ENCODE measurements around the gene CSNK1E. TPM values are rescaled to one million over a fixed set of nuclear protein-coding genes. Genes with fewer than 3 reads are reported as not detected.

The CSNK1E gene
- total and polyA plus RNA-seq, 2 of the 4 experiments (the other 2 are of a cell fraction) = 116 to 276 TPM

- peak overlapping the region; percentile 0 for H2BK5ac ChIP-seq (ENCODE audit: low read depth, low read length, poor library complexity, severe bottlenecking)
- no peak for ATAC-seq (ENCODE audit: low read depth)
- peaks cover 37% of the 10 kb centered on the region for H3K9me1 ChIP-seq (ENCODE audit: insufficient read depth, low read length)
- H3K79me1 ChIP-seq (ENCODE audit: low read depth in 1 of 2, low read length in 2 of 2) = peaks cover 15 to 87% of the 10 kb centered on the region in 2 experiments
- BruUV-seq (replicated peaks) = no TSS peak
- H3K4ac ChIP-seq (ENCODE audit: low read depth, low read length) = no peak overlapping the region
- 0 out of 2 replicates have a peak overlapping the region, but pooled peaks have one; percentile 3 for H2AK5ac ChIP-seq (ENCODE audit: low read depth, low read length)
- no peak overlapping the region for H3K4me2 ChIP-seq (ENCODE audit: low read depth, low read length)
- H4K8ac ChIP-seq (ENCODE audit: low read depth in 2 of 2, low read length in 2 of 2) = peak overlapping the region in 1 of 2 experiments; percentile 27; a peak in 2 of 4 replicates
- intact Hi-C loops (cut with micrococcal nuclease) = no loop called here
- ChIA-PET POLR2A (ENCODE audit: unreplicated experiment) (no interaction called here), CTCF (no interaction called here)
- H2BK120ac ChIP-seq (ENCODE audit: low read depth, low read length) = peak overlapping the region; percentile 10; the same call in 1 of the 2 replicates
- dilution Hi-C loops (cut with HindIII; ENCODE audit: low sequenced_read_pairs, unreplicated experiment) = no loop called here
- 0 out of 2 replicates have a peak, but pooled peaks have one; percentile 16 for TF ChIP-seq MAZ (IDR thresholded peaks at IDR 0.05; ENCODE audit: borderline replicate concordance, low read depth, low read length)
- no peak for TF ChIP-seq CTCF (conservative IDR thresholded peaks at IDR 0.05; ENCODE audit: low read depth, low read length)
- no peak for TF ChIP-seq ELK1 (IDR thresholded peaks at IDR 0.05; ENCODE audit: borderline replicate concordance, low read depth, low read length)
- no peak for TF ChIP-seq FOS (IDR thresholded peaks at IDR 0.05; ENCODE audit: low read depth, low read length)
- TF ChIP-seq MAFK (IDR thresholded peaks at IDR 0.05; ENCODE audit: low read depth, low read length) = no peak
- H4K5ac ChIP-seq (ENCODE audit: low read depth, low read length) = no peak overlapping the region
- DNase-seq = peak; percentile 91
- no peak overlapping the region; the same call in 2 of the 3 replicates for H2BK15ac ChIP-seq (ENCODE audit: low read depth, low read length)
- H4K91ac ChIP-seq (ENCODE audit: insufficient read depth, low read depth, low read length) = no peak overlapping the region
- no peaks in the 10 kb centered on the region for H3K9me3 ChIP-seq (ENCODE audit: control insufficient read depth, insufficient read depth, low read length)
- no peak overlapping the region for H3K18ac ChIP-seq (ENCODE audit: low read depth, low read length)
- H3K36me3 ChIP-seq (ENCODE audit: control insufficient read depth, insufficient read depth, low read length) = peaks cover 4% of the 10 kb centered on the region
- no peak overlapping the region for H2AK9ac ChIP-seq (replicated peaks; ENCODE audit: low read depth, low read length, poor library complexity)
- no peak overlapping the region for H3K4me3 ChIP-seq (ENCODE audit: insufficient read depth, low read depth, low read length)
- no peak overlapping the region for H3K9ac ChIP-seq (ENCODE audit: low read depth, low read length)
- H3K27me3 ChIP-seq (ENCODE audit: control insufficient read depth, insufficient read depth, low read length) = no peaks in the 10 kb centered on the region
- peaks cover 83% of the 10 kb centered on the region for H4K20me1 ChIP-seq (ENCODE audit: insufficient read depth, low read length)
- 0 out of 2 replicates have a peak overlapping the region, but pooled peaks have one; percentile 53 for H3K23ac ChIP-seq (ENCODE audit: low read depth, low read length)
- in situ Hi-C loops (cut with MboI; ENCODE audit: low sequenced_read_pairs) = no loop called here
- H3K27ac ChIP-seq (ENCODE audit: insufficient read depth, low read length) = no peak overlapping the region
- no peak overlapping the region for H2AFZ ChIP-seq (replicated peaks; ENCODE audit: low read length, poor library complexity)
- H3K14ac ChIP-seq (replicated peaks; ENCODE audit: low read depth, low read length) = peak overlapping the region; percentile 32; the same call in 1 of the 2 replicates
- 23% methylated on average over 5 of the region's 8 CpGs; no CpG with 5 or more reads in 1 of the 2 experiments for WGBS, 2 experiments (ENCODE audit: extremely low coverage in 2 of 2, insufficient read length in 1 of 2)
- H3K56ac ChIP-seq (ENCODE audit: extremely low read depth, insufficient read depth, low read length) = no peak overlapping the region
- H3K4me1 ChIP-seq (ENCODE audit: control insufficient read depth, insufficient read depth, low read length) = peaks cover 26% of the 10 kb centered on the region
- no peak overlapping the region for H2BK20ac ChIP-seq (ENCODE audit: low read depth, low read length)
Measured at GRCh38 chr22:38258895-38259294, 58.3 kb downstream of the CSNK1E start.

All from IMR-90 (cell line).